ENCODE results near the gene FAM124B. TPM values are rescaled to one million over a fixed set of nuclear protein-coding genes. Genes with fewer than 3 reads are reported as not detected.

FAM124B gene
- total RNA-seq, 1 experiment from 2014 or later: 0.83 TPM

- Histone ChIP-seq H3K9ac (ENCODE audit: extremely low read depth, insufficient read length, low read length) (no peak overlapping the region), H2AFZ (ENCODE audit: low read length) (no peak overlapping the region)
Measured at GRCh38 chr2:224359569-224359968, 42.3 kb downstream of the FAM124B start.

More at GRCh38 chr2:224359569-224359968, 42.3 kb downstream of the FAM124B start:
- H3K23me2 ChIP-seq (ENCODE audit: insufficient read length, low read depth, low read length, poor library complexity, severe bottlenecking): no peaks in the 10 kb centered on the region
- Mint-ChIP-seq H3K27me3 (ENCODE audit: low read depth) (no peaks in the 10 kb centered on the region), H3K36me3 (ENCODE audit: insufficient read depth in 1 of 3, low read depth in 3 of 3) (no peaks in the 10 kb centered on the region; a peak in 1 of 7 replicates), H3K4me1 (0 out of 4 replicates have a peak, but pooled peaks cover 0 to 2% of the 10 kb centered on the region in 2 experiments), H3K27ac (no peak overlapping the region), H3K9me3 (no peaks in the 10 kb centered on the region), H3K4me3 (no peak overlapping the region)
- no peak overlapping the region; the same call in 1 of the 2 replicates for H2BK15ac ChIP-seq (ENCODE audit: low read depth, low read length)
- H3K56ac ChIP-seq (ENCODE audit: insufficient read length, low read depth, low read length): no peak overlapping the region
- no peaks in the 10 kb centered on the region for H3K79me1 ChIP-seq (ENCODE audit: insufficient read depth, low read depth, low read length, poor library complexity, severe bottlenecking)
- no peak overlapping the region for H3K4me2 ChIP-seq (ENCODE audit: insufficient read depth, insufficient read length, low read length)
- H4K91ac ChIP-seq (ENCODE audit: insufficient read length, low read depth, low read length): no peak overlapping the region
- WGBS (ENCODE audit: extremely low coverage, insufficient read length, low lambda C conversion rate): no CpG with 5 or more reads among the region's 3 CpGs
- H2BK12ac ChIP-seq (ENCODE audit: insufficient read length, low read depth, low read length): no peak overlapping the region
- no peak overlapping the region for H3K4ac ChIP-seq (ENCODE audit: low read depth, low read length)
- H2BK5ac ChIP-seq (ENCODE audit: insufficient read length, low read length): no peak overlapping the region
- DNase-seq: peak; percentile 71
- no peaks in the 10 kb centered on the region for H3K4me1 ChIP-seq (ENCODE audit: insufficient read depth, low read length)
- no peaks in the 10 kb centered on the region for H3K9me3 ChIP-seq (ENCODE audit: control insufficient read depth, low read depth, low read length)
- H4K8ac ChIP-seq (replicated peaks; ENCODE audit: insufficient read length, low read depth, low read length): no peak overlapping the region
- no peaks in the 10 kb centered on the region for H4K20me1 ChIP-seq (ENCODE audit: control insufficient read depth, insufficient read depth, insufficient read length)
- no peak overlapping the region for H4K5ac ChIP-seq (ENCODE audit: insufficient read length, low read depth, low read length)
- H3K23ac ChIP-seq (ENCODE audit: insufficient read length, low read depth, low read length): no peak overlapping the region
- no peaks in the 10 kb centered on the region for H3K27me3 ChIP-seq (ENCODE audit: insufficient read depth, low read length)
- no peak overlapping the region for H3K14ac ChIP-seq (ENCODE audit: insufficient read depth, low read length)
- TF ChIP-seq CTCF (conservative IDR thresholded peaks at IDR 0.05): peak; percentile 71
- no peak overlapping the region for H3K27ac ChIP-seq (ENCODE audit: insufficient read length, low read depth, low read length)
- no peak overlapping the region for H2BK120ac ChIP-seq (ENCODE audit: low read depth, low read length, poor library complexity, severe bottlenecking)
- no peak overlapping the region for H2AK5ac ChIP-seq (ENCODE audit: insufficient read length, low read length)
- no peak overlapping the region for H3K18ac ChIP-seq (ENCODE audit: insufficient read length, low read depth, low read length)
- no peak overlapping the region for H2BK20ac ChIP-seq (ENCODE audit: low read depth, low read length, poor library complexity, severe bottlenecking)
- H3T11ph ChIP-seq (ENCODE audit: low read length): no peak overlapping the region
- no peaks in the 10 kb centered on the region for H3K79me2 ChIP-seq (ENCODE audit: insufficient read depth, low read length)
